GM18873 (cell line): ENCODE measurements around the gene BMERB1.

Experiments used
- ATAC-seq: cut with Tn5 transposase; IDR thresholded peaks from one replicate; pipeline ENCODE4 v1.9.1; 2021; ENCODE audit warnings: mild to moderate bottlenecking, moderate library complexity, moderate number of reproducible peaks; ENCODE audit not compliant: unreplicated experiment, low FRiP score

BMERB1 gene

GRCh38 chr16:15493466-15494180, 59.2 kb downstream of the BMERB1 start:
- no peak for ATAC-seq

GRCh38 chr16:15494236-15494635, 59.8 kb downstream of the BMERB1 start:
- no peak for ATAC-seq

- ATAC-seq: no peak
Observed at GRCh38 chr16:15495898-15496297, 61.5 kb downstream of the BMERB1 start.

GRCh38 chr16:15498427-15499175, 64.2 kb downstream of the BMERB1 start:
- no peak for ATAC-seq

- no peak for ATAC-seq
Observed at GRCh38 chr16:15502041-15502725, 67.8 kb downstream of the BMERB1 start.

GRCh38 chr16:15506441-15506840, 72.1 kb downstream of the BMERB1 start:
- ATAC-seq: no peak

GRCh38 chr16:15507301-15507958, 73.0 kb downstream of the BMERB1 start:
- ATAC-seq: no peak

GRCh38 chr16:15507959-15508627, 73.7 kb downstream of the BMERB1 start:
- ATAC-seq: no peak

- no peak for ATAC-seq
Observed at GRCh38 chr16:15509051-15509592, 74.7 kb downstream of the BMERB1 start.

GRCh38 chr16:15509593-15510535, 75.5 kb downstream of the BMERB1 start:
- ATAC-seq: no peak

GRCh38 chr16:15510992-15511391, 76.6 kb downstream of the BMERB1 start:
- no peak for ATAC-seq

GRCh38 chr16:15511759-15512487, 77.5 kb downstream of the BMERB1 start:
- no peak for ATAC-seq

- ATAC-seq: no peak
Observed at GRCh38 chr16:15513156-15513555, 78.8 kb downstream of the BMERB1 start.

- ATAC-seq: no peak
Observed at GRCh38 chr16:15515992-15516391, 81.6 kb downstream of the BMERB1 start.

GRCh38 chr16:15516609-15517008, 82.2 kb downstream of the BMERB1 start:
- ATAC-seq: no peak

- no peak for ATAC-seq
Observed at GRCh38 chr16:15517743-15518377, 83.5 kb downstream of the BMERB1 start.

GRCh38 chr16:15518381-15519351, 84.3 kb downstream of the BMERB1 start:
- no peak for ATAC-seq
